HG03095 (cell line): ENCODE results near the gene GABRB1.

Experiments used
- ATAC-seq: cut with Tn5 transposase; IDR thresholded peaks from one replicate; pipeline ENCODE4 v1.9.1; 2021; ENCODE audit warnings: moderate library complexity; ENCODE audit not compliant: unreplicated experiment

The GABRB1 gene

GRCh38 chr4:47381172-47381571 is 349.8 kb downstream of the GABRB1 start:
- ATAC-seq = no peak

GRCh38 chr4:47382846-47383360 is 351.5 kb downstream of the GABRB1 start:
- ATAC-seq = no peak

- no peak for ATAC-seq
Observed at GRCh38 chr4:47383829-47384427, 352.6 kb downstream of the GABRB1 start.

- no peak for ATAC-seq
Observed at GRCh38 chr4:47386146-47386545, 354.8 kb downstream of the GABRB1 start.

- ATAC-seq = no peak
Observed at GRCh38 chr4:47386561-47387235, 355.3 kb downstream of the GABRB1 start.

- ATAC-seq = no peak
Observed at GRCh38 chr4:47390428-47391125, 359.2 kb downstream of the GABRB1 start.

GRCh38 chr4:47391256-47391655 is 359.9 kb downstream of the GABRB1 start:
- no peak for ATAC-seq

GRCh38 chr4:47406408-47406807 is 375.0 kb downstream of the GABRB1 start:
- ATAC-seq = no peak

- no peak for ATAC-seq
Observed at GRCh38 chr4:47410271-47410670, 378.9 kb downstream of the GABRB1 start.

GRCh38 chr4:47413521-47413920 is 382.2 kb downstream of the GABRB1 start:
- ATAC-seq = no peak

GRCh38 chr4:47415719-47416118 is 384.4 kb downstream of the GABRB1 start:
- no peak for ATAC-seq

GRCh38 chr4:47418147-47418546 is 386.8 kb downstream of the GABRB1 start:
- ATAC-seq = no peak

- no peak for ATAC-seq
Observed at GRCh38 chr4:47419296-47419695, 387.9 kb downstream of the GABRB1 start.

GRCh38 chr4:47425628-47426027 is 394.3 kb downstream of the GABRB1 start:
- ATAC-seq = no peak

GRCh38 chr4:47427935-47428334 is 396.6 kb downstream of the GABRB1 start:
- ATAC-seq = no peak

- ATAC-seq = no peak
Observed at GRCh38 chr4:47432749-47433148, 401.4 kb downstream of the GABRB1 start.

- ATAC-seq = no peak
Observed at GRCh38 chr4:47434931-47435330, 403.6 kb downstream of the GABRB1 start.

GRCh38 chr4:47442980-47443379 is 411.6 kb downstream of the GABRB1 start:
- no peak for ATAC-seq

GRCh38 chr4:47444031-47444430 is 412.7 kb downstream of the GABRB1 start:
- ATAC-seq = no peak

GRCh38 chr4:47451657-47452056 is 420.3 kb downstream of the GABRB1 start:
- no peak for ATAC-seq

GRCh38 chr4:47462799-47463234 is 431.4 kb downstream of the GABRB1 start:
- ATAC-seq = peak; percentile 24
